HepG2 (cell line): ENCODE data around the gene NFX1. TPM values are rescaled to one million over a fixed set of nuclear protein-coding genes. Genes with fewer than 3 reads are reported as not detected.
A peak's percentile ranks its signal among the peaks of the same experiment; 100 is the strongest.

Experiments used
- ATAC-seq: fragments of 200-7000 bp; cut with Tn5 transposase; 3 replicates; pipeline ENCODE4 v1.9.1; 2020; ENCODE audit warnings: mild to moderate bottlenecking, moderate library complexity
- BruUV-seq: library from RNA; stranded (reverse); fragments of 400-500 nt; replicated peaks from 2 replicates; lab custom pipeline; 2021; lab: Mats Ljungman, UMichigan
- CTCF ChIA-PET: fragments of 300-600 bp; formaldehyde crosslinking; extraction: SDS; loops from one replicate; lab custom pipeline; 2021; ENCODE audit warnings: low total read pairs, inconsistent platforms, low intra/inter-chr PET ratio; lab: Yijun Ruan, JAX
- POLR2A ChIA-PET: fragments of 350-600 bp; sonication (Branson Sonifier 250); formaldehyde crosslinking; loops from one replicate; lab custom pipeline; 2020; ENCODE audit warnings: antibody characterized with exemption, inconsistent platforms; lab: Yijun Ruan, JAX
- DNase-seq: peaks from one replicate; pipeline ENCODE4 v3.0.0-alpha.2; 2015; ENCODE audit warnings: low spot score
- FAIRE-seq: peaks from 3 replicates; lab custom pipeline; 2011; peaks lifted over from hg19 to GRCh38; lab: Jason Lieb, UNC
- H2AFZ ChIP-seq: one replicate; pipeline ENCODE4 v1.6.1; 2011; ENCODE audit warnings: low read length, inconsistent platforms
- H3K27ac ChIP-seq: fragments of 300-600 bp; 3 replicates; pipeline ENCODE4 v1.8.0; 2011; ENCODE audit warnings: mixed run types, mild to moderate bottlenecking, mixed read lengths, low read length, inconsistent platforms; ENCODE audit not compliant: insufficient read depth; ENCODE audit errors: extremely low read length
- H3K27me3 ChIP-seq, 2 experiments: fragments of 200-600 bp in 1 of 2; 2 replicates in 1 of 2; 3 replicates in 1 of 2; pipeline versions ENCODE4 v1.6.0 to v1.8.0; 2011; ENCODE audit warnings: low read length in 2 of 2, mild to moderate bottlenecking in 2 of 2, moderate library complexity in 2 of 2, inconsistent platforms in 1 of 2; ENCODE audit not compliant: insufficient read depth in 2 of 2, control insufficient read depth in 1 of 2
- H3K36me3 ChIP-seq, 2 experiments: fragments of 200-600 bp in 1 of 2; replicated peaks in 1 of 2; 2 replicates in 1 of 2; 3 replicates in 1 of 2; pipeline versions ENCODE4 v1.5.1 to v1.8.0; 2011; ENCODE audit warnings: low read length in 2 of 2, inconsistent platforms in 1 of 2; ENCODE audit not compliant: insufficient read depth in 2 of 2, control insufficient read depth in 1 of 2
- H3K4me1 ChIP-seq: 2 replicates; pipeline ENCODE4 v1.5.1; 2012; ENCODE audit warnings: low read length, inconsistent platforms; ENCODE audit not compliant: insufficient read depth
- H3K4me2 ChIP-seq: 2 replicates; pipeline ENCODE4 v1.6.0; 2011; ENCODE audit warnings: low read depth, low read length, inconsistent platforms
- H3K4me3 ChIP-seq, 3 experiments: fragments of 200-600 bp in 1 of 3; sonication (generic), shearing (Covaris generic) in 1 of 3; replicated peaks in 1 of 3; 2 replicates each; pipeline ENCODE4 v1.5.1; 2011 to 2016; ENCODE audit warnings: low read length in 3 of 3, inconsistent platforms in 2 of 3, low read depth in 2 of 3, mild to moderate bottlenecking in 2 of 3, control low read depth in 1 of 3, mixed read lengths in 1 of 3; ENCODE audit not compliant: insufficient read depth in 1 of 3
- H3K79me2 ChIP-seq: one replicate; pipeline ENCODE4 v1.6.1; 2011; ENCODE audit warnings: low read length, inconsistent platforms; ENCODE audit not compliant: insufficient read depth
- H3K9ac ChIP-seq: 2 replicates; pipeline ENCODE4 v1.6.0; 2011; ENCODE audit warnings: mild to moderate bottlenecking, low read depth, low read length, inconsistent platforms; ENCODE audit not compliant: insufficient read depth
- H3K9me3 ChIP-seq: 2 replicates; pipeline ENCODE4 v1.5.1; 2012; ENCODE audit warnings: mild to moderate bottlenecking, low read length
- H4K20me1 ChIP-seq: 2 replicates; pipeline ENCODE4 v1.6.0; 2011; ENCODE audit warnings: inconsistent platforms, mild to moderate bottlenecking, low read length, moderate library complexity; ENCODE audit not compliant: insufficient read depth
- BRD4 ChIP-seq: sonication (generic); formaldehyde crosslinking; IDR thresholded peaks from 2 replicates; pipeline ENCODE4 v1.4.0; 2020; ENCODE audit warnings: missing genetic modification reagents
- MTF2 ChIP-seq: sonication (generic); formaldehyde crosslinking; IDR thresholded peaks from 2 replicates; pipeline ENCODE4 v1.5.0; 2020; ENCODE audit warnings: missing genetic modification reagents, borderline replicate concordance
- YY1 ChIP-seq: IDR thresholded peaks from 2 replicates; pipeline ENCODE4 v1.6.1; 2011; ENCODE audit warnings: low read length, low read depth, moderate library complexity, mild to moderate bottlenecking; ENCODE audit not compliant: insufficient read depth, insufficient replicate concordance
- ZNF234 ChIP-seq: sonication (generic); formaldehyde crosslinking; conservative IDR thresholded peaks from 2 replicates; pipeline ENCODE4 v1.5.1; 2020; ENCODE audit warnings: mild to moderate bottlenecking, missing genetic modification reagents
- ZNF75D ChIP-seq: sonication (generic); formaldehyde crosslinking; IDR thresholded peaks from 2 replicates; pipeline ENCODE4 v1.8.1; 2023; ENCODE audit warnings: missing genetic modification reagents, mild to moderate bottlenecking, borderline replicate concordance
- WGBS: methylation state at CpG from one replicate; pipeline ENCODE4 v1.1.6; 2017; ENCODE audit warnings: low lambda C conversion rate; 5-methylcytosine and 5-hydroxymethylcytosine counted together
- in situ Hi-C: cut with HindIII; loops from 2 replicates; pipeline ENCODE4 v1.10.0; 2017; ENCODE audit warnings: low pct_unique_long_range_greater_than_20kb; ENCODE audit not compliant: extremely low pct_ligation_motif_present
- intact Hi-C: fragments of 100-400 bp; cut with micrococcal nuclease; formaldehyde crosslinking; loops from one replicate; pipeline ENCODE4 v1.10.0; 2022; ENCODE audit not compliant: unreplicated experiment
- polyA plus RNA-seq, 8 experiments: library from polyadenylated mRNA; depleted of rRNA in 3 of 8; stranded (reverse) in 7 of 8; unstranded in 1 of 8; fragments of >200 nt; fragmentation: Illumina TruSeq in 4 of 8; extraction: Trizol in 4 of 8; gene quantifications; 2 replicates each; pipeline versions ENCODE4 v1.2.1 to v1.2.3, GENCODE V29; 2011 to 2016; ENCODE audit warnings: low read depth in 4 of 8, missing spikeins in 1 of 8, mixed read lengths in 1 of 8; ENCODE audit not compliant: insufficient read depth in 1 of 8
- total RNA-seq, 5 experiments: library from RNA; depleted of rRNA; stranded (reverse); fragments of >200 nt; fragmentation: Illumina TruSeq; extraction: Trizol; gene quantifications; 2 replicates each; pipeline ENCODE4 v1.2.3, GENCODE V29; 2016; ENCODE audit warnings: low read depth in 1 of 5
- TF ChIP-seq, protein P1 (sequence below): sonication (generic); formaldehyde crosslinking; IDR thresholded peaks from 2 replicates; pipeline ENCODE4 v1.4.0; 2020; ENCODE audit warnings: mild to moderate bottlenecking, missing genetic modification reagents
- TF ChIP-seq, protein P2 (sequence below): sonication (generic); formaldehyde crosslinking; conservative IDR thresholded peaks from 2 replicates; pipeline ENCODE4 v1.8.1; 2023; ENCODE audit warnings: missing genetic modification reagents
- TF ChIP-seq, protein P3 (sequence below): sonication (generic); formaldehyde crosslinking; IDR thresholded peaks from 2 replicates; pipeline ENCODE4 v1.5.0; 2020; ENCODE audit warnings: mild to moderate bottlenecking, missing genetic modification reagents, borderline replicate concordance

The NFX1 gene
- total and polyA plus RNA-seq, 2 of the 13 experiments (the other 11 are each of a cell fraction or from before 2014, with no cell fraction given): 23.9 to 27.5 TPM

DNA sequence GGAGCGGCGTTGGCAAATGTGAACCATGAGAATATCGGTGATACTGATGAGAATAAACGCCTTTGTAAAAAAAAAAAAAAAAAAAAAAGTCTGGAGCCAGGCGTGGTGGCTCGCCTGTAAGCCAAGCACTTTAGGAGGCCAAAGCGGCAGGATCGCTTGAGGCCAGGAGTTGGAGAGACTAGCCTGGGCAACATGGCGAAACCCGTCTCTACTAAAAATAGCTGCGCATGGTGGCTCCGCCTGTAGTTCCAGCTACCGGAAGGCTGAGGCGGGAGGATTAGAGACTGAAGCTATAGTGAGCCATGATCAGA, 425 bp upstream of the NFX1 start:
- Histone ChIP-seq H3K27me3 (no peaks in the 10 kb centered on the region), H3K27ac (peak overlapping the region; percentile 85), H3K9ac (peak overlapping the region; percentile 84), H3K4me1 (peaks cover 59% of the 10 kb centered on the region), H4K20me1 (no peaks in the 10 kb centered on the region), H3K9me3 (no peaks in the 10 kb centered on the region), H3K79me2 (peaks cover 44% of the 10 kb centered on the region), H3K36me3 (peaks cover 0 to 15% of the 10 kb centered on the region in 2 experiments; a peak in 3 of 5 replicates), H2AFZ (peak overlapping the region; percentile 62), H3K4me3 (peak overlapping the region; percentile 75 to 89 (median 84)), H3K4me2 (peak overlapping the region; percentile 75)
- TF ChIP-seq ZNF234 (CRISPR knock-in tag) (0 out of 2 replicates have a peak, but pooled peaks have one; percentile 26), BRD4 (peak; percentile 16; the same call in 1 of the 2 replicates), MTF2 (CRISPR knock-in tag) (no peak), ZNF75D (CRISPR knock-in tag) (no peak), YY1 (peak; percentile 77)
- TF ChIP-seq, protein P1, sequence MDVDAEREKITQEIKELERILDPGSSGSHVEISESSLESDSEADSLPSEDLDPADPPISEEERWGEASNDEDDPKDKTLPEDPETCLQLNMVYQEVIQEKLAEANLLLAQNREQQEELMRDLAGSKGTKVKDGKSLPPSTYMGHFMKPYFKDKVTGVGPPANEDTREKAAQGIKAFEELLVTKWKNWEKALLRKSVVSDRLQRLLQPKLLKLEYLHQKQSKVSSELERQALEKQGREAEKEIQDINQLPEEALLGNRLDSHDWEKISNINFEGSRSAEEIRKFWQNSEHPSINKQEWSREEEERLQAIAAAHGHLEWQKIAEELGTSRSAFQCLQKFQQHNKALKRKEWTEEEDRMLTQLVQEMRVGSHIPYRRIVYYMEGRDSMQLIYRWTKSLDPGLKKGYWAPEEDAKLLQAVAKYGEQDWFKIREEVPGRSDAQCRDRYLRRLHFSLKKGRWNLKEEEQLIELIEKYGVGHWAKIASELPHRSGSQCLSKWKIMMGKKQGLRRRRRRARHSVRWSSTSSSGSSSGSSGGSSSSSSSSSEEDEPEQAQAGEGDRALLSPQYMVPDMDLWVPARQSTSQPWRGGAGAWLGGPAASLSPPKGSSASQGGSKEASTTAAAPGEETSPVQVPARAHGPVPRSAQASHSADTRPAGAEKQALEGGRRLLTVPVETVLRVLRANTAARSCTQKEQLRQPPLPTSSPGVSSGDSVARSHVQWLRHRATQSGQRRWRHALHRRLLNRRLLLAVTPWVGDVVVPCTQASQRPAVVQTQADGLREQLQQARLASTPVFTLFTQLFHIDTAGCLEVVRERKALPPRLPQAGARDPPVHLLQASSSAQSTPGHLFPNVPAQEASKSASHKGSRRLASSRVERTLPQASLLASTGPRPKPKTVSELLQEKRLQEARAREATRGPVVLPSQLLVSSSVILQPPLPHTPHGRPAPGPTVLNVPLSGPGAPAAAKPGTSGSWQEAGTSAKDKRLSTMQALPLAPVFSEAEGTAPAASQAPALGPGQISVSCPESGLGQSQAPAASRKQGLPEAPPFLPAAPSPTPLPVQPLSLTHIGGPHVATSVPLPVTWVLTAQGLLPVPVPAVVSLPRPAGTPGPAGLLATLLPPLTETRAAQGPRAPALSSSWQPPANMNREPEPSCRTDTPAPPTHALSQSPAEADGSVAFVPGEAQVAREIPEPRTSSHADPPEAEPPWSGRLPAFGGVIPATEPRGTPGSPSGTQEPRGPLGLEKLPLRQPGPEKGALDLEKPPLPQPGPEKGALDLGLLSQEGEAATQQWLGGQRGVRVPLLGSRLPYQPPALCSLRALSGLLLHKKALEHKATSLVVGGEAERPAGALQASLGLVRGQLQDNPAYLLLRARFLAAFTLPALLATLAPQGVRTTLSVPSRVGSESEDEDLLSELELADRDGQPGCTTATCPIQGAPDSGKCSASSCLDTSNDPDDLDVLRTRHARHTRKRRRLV (CRISPR knock-in tag): 0 out of 2 replicates have a peak, but pooled peaks have one; percentile 24
- TF ChIP-seq, protein P2, sequence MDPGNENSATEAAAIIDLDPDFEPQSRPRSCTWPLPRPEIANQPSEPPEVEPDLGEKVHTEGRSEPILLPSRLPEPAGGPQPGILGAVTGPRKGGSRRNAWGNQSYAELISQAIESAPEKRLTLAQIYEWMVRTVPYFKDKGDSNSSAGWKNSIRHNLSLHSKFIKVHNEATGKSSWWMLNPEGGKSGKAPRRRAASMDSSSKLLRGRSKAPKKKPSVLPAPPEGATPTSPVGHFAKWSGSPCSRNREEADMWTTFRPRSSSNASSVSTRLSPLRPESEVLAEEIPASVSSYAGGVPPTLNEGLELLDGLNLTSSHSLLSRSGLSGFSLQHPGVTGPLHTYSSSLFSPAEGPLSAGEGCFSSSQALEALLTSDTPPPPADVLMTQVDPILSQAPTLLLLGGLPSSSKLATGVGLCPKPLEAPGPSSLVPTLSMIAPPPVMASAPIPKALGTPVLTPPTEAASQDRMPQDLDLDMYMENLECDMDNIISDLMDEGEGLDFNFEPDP: no peak
- TF ChIP-seq, protein P3, sequence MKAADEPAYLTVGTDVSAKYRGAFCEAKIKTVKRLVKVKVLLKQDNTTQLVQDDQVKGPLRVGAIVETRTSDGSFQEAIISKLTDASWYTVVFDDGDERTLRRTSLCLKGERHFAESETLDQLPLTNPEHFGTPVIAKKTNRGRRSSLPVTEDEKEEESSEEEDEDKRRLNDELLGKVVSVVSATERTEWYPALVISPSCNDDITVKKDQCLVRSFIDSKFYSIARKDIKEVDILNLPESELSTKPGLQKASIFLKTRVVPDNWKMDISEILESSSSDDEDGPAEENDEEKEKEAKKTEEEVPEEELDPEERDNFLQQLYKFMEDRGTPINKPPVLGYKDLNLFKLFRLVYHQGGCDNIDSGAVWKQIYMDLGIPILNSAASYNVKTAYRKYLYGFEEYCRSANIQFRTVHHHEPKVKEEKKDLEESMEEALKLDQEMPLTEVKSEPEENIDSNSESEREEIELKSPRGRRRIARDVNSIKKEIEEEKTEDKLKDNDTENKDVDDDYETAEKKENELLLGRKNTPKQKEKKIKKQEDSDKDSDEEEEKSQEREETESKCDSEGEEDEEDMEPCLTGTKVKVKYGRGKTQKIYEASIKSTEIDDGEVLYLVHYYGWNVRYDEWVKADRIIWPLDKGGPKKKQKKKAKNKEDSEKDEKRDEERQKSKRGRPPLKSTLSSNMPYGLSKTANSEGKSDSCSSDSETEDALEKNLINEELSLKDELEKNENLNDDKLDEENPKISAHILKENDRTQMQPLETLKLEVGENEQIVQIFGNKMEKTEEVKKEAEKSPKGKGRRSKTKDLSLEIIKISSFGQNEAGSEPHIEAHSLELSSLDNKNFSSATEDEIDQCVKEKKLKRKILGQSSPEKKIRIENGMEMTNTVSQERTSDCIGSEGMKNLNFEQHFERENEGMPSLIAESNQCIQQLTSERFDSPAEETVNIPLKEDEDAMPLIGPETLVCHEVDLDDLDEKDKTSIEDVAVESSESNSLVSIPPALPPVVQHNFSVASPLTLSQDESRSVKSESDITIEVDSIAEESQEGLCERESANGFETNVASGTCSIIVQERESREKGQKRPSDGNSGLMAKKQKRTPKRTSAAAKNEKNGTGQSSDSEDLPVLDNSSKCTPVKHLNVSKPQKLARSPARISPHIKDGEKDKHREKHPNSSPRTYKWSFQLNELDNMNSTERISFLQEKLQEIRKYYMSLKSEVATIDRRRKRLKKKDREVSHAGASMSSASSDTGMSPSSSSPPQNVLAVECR (CRISPR knock-in tag): no peak
- DNase-seq (no peak), FAIRE-seq (no peak), ATAC-seq (peak; percentile 44)
- ChIA-PET CTCF (no interaction called here), POLR2A (interaction anchor here (0.6 to 1.4 kb wide), 21 partner anchors 10 to 265 kb away, joined by 3 to 22 read pairs (median 3); partner anchors contain the start of genes BAG1, CHMP5, NOL6 and SMU1)
- intact Hi-C loops (loop anchor here (1.0 to 5.0 kb wide), 3 partner anchors 32 to 183 kb away; partner anchors contain the start of genes B4GALT1 and NOL6), in situ Hi-C loops (loop anchor here (10.0 kb wide), 1 partner anchor 175 kb away; no protein-coding TSS in a partner anchor)
- BruUV-seq: TSS peak; percentile 96
- WGBS: 2% methylated on average over 14 of the region's 14 CpGs
